K562 (cell line): Measurements from ENCODE around the gene KLF5.

ENCODE experiments used
- ATF1 ChIP-seq, 2 experiments: fragments of 450-650 bp in 1 of 2; IDR thresholded peaks; 2 replicates each; pipeline ENCODE4 v1.6.1; 2016; ENCODE audit warnings: missing compliant biosample characterization in 1 of 2, missing genetic modification characterization in 1 of 2
- EZH2 ChIP-seq: IDR thresholded peaks from 2 replicates; pipeline ENCODE4 v1.6.1; 2012; ENCODE audit warnings: low read depth, mild to moderate bottlenecking, inconsistent platforms, low read length, borderline replicate concordance
- JUNB ChIP-seq: fragments of 450-650 bp; formaldehyde crosslinking; conservative IDR thresholded peaks from 2 replicates; pipeline ENCODE4 v1.4.0; 2020; ENCODE audit warnings: mild to moderate bottlenecking
- KLF10 ChIP-seq: fragments of 250-450 bp; sonication (Bioruptor Pico); IDR thresholded peaks from 2 replicates; pipeline ENCODE4 v1.6.1; 2021; ENCODE audit warnings: matching md5 sums
- MXI1 ChIP-seq: IDR thresholded peaks from 2 replicates; pipeline ENCODE4 v1.6.1; 2011; ENCODE audit warnings: low read depth, mild to moderate bottlenecking, improper control_type of control experiment, low read length
- NFIC ChIP-seq: fragments of 450-650 bp; IDR thresholded peaks from 2 replicates; pipeline ENCODE4 v1.6.1; 2017; ENCODE audit warnings: mild to moderate bottlenecking, inconsistent platforms
- NFIX ChIP-seq: fragments of 250-450 bp; sonication (Bioruptor Pico); IDR thresholded peaks from 2 replicates; pipeline ENCODE4 v1.4.0; 2020; ENCODE audit warnings: low read depth, mild to moderate bottlenecking, moderate library complexity
- ZNF511 ChIP-seq: sonication (generic); formaldehyde crosslinking; IDR thresholded peaks from 2 replicates; pipeline ENCODE4 v1.8.0; 2022; ENCODE audit warnings: mild to moderate bottlenecking, missing genetic modification reagents

- TF ChIP-seq ZNF511 (no peak), ATF1 (CRISPR knock-in tag; IDR thresholded peaks at IDR 0.05) (no peak), ATF1 (tag; IDR thresholded peaks at IDR 0.05) (no peak), MXI1 (no peak), JUNB (no peak), KLF10 (CRISPR knock-in tag) (no peak), EZH2 (no peak), NFIC (no peak), NFIX (no peak)
Observed at GRCh38 chr13:73045031-73045430, 13.8 kb upstream of the KLF5 start.
